ENCODE measurements around the gene FHIT.

The FHIT gene

GRCh38 chr3:60754617-60755016 lies 496.6 kb downstream of the FHIT start:
- peak; percentile 20 for DNase-seq

- DNase-seq = no peak
Observed at GRCh38 chr3:60752809-60753208, 498.4 kb downstream of the FHIT start.

GRCh38 chr3:60746695-60747416 lies 504.4 kb downstream of the FHIT start:
- peak; percentile 9 for DNase-seq

GRCh38 chr3:60746043-60746638 lies 505.1 kb downstream of the FHIT start:
- DNase-seq = no peak

- DNase-seq = no peak
Observed at GRCh38 chr3:60743631-60744164, 507.6 kb downstream of the FHIT start.

- DNase-seq = no peak
Observed at GRCh38 chr3:60742606-60743145, 508.6 kb downstream of the FHIT start.

- no peak for DNase-seq
Observed at GRCh38 chr3:60737633-60738399, 513.4 kb downstream of the FHIT start.

GRCh38 chr3:60730371-60730770 lies 520.9 kb downstream of the FHIT start:
- DNase-seq = no peak

- no peak for DNase-seq
Observed at GRCh38 chr3:60729056-60729455, 522.2 kb downstream of the FHIT start.

- no peak for DNase-seq
Observed at GRCh38 chr3:60728006-60728405, 523.2 kb downstream of the FHIT start.

GRCh38 chr3:60720736-60721135 lies 530.5 kb downstream of the FHIT start:
- peak; percentile 18 for DNase-seq

GRCh38 chr3:60716573-60716972 lies 534.7 kb downstream of the FHIT start:
- DNase-seq = no peak

- DNase-seq = no peak
Observed at GRCh38 chr3:60708191-60708975, 542.9 kb downstream of the FHIT start.

- no peak for DNase-seq
Observed at GRCh38 chr3:60707452-60708020, 543.7 kb downstream of the FHIT start.

GRCh38 chr3:60703956-60704736 lies 547.1 kb downstream of the FHIT start:
- DNase-seq = no peak

GRCh38 chr3:60703008-60703407 lies 548.2 kb downstream of the FHIT start:
- no peak for DNase-seq

- DNase-seq = no peak
Observed at GRCh38 chr3:60698117-60698516, 553.1 kb downstream of the FHIT start.

GRCh38 chr3:60697132-60697531 lies 554.1 kb downstream of the FHIT start:
- no peak for DNase-seq

- no peak for DNase-seq
Observed at GRCh38 chr3:60696428-60697125, 554.7 kb downstream of the FHIT start.

GRCh38 chr3:60675424-60675823 lies 575.8 kb downstream of the FHIT start:
- DNase-seq = no peak

- DNase-seq = no peak
Observed at GRCh38 chr3:60674870-60675269, 576.4 kb downstream of the FHIT start.

All from inflammatory macrophage treated with lipopolysaccharide for 4 hours (primary cell).